T47D (cell line): ENCODE results near the gene CABLES2.
A peak's percentile ranks its signal among the peaks of the same experiment; 100 is the strongest.

Experiments used
- DNase-seq, 2 experiments: peaks; one replicate each; pipeline versions ENCODE4 v3.0.0 to v3.0.0-alpha.2; 2011 to 2012; ENCODE audit warnings: low read depth in 1 of 2, low spot score in 1 of 2
- JUND ChIP-seq: IDR thresholded peaks from 2 replicates; pipeline ENCODE4 v1.6.1; 2012; ENCODE audit warnings: low read depth
- in situ Hi-C: cut with HindIII; loops from 2 replicates; pipeline ENCODE4 v1.10.0; 2016; ENCODE audit warnings: low sequenced_read_pairs, low pct_unique_long_range_greater_than_20kb

The CABLES2 gene

GRCh38 chr20:62357681-62358080, 49.4 kb downstream of the CABLES2 start:
- TF ChIP-seq JUND, result no peak
- in situ Hi-C loops, result no loop called here
- DNase-seq, result no peak

DNA sequence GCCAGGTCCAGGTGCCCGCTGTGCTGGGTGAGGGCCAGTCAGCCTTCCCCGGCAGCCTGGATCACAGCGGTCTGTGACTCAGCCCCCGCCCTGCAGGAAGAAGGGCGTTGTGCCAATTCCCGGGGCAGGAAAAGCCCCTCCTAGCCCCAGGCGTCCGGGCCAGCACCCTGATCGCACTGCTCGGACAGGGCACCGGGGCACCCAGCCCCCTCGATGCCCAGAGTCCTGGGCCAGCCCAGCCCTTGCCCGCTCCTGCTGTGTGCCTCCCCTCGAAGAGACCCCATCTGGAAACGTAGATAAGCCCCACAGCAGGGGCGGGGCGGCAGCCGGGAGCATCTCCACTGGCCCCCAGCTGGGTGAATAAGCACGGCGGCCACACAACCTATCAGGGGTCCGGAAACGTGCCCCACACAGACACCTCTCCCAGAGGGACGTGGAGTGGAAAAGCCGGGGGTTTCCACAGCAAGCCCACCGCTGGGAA, 49.9 kb downstream of the CABLES2 start:
- in situ Hi-C loops, result no loop called here
- TF ChIP-seq JUND, result no peak
- no peak for DNase-seq

GRCh38 chr20:62356589-62357186, 50.4 kb downstream of the CABLES2 start:
- no peak for TF ChIP-seq JUND
- in situ Hi-C loops, result no loop called here
- DNase-seq, result no peak

GRCh38 chr20:62355878-62356588, 51.1 kb downstream of the CABLES2 start:
- TF ChIP-seq JUND, result no peak
- in situ Hi-C loops, result no loop called here
- peak in 1 of 2 experiments; percentile 76 for DNase-seq

GRCh38 chr20:62355516-62355877, 51.6 kb downstream of the CABLES2 start:
- DNase-seq, result no peak
- TF ChIP-seq JUND, result no peak

DNA sequence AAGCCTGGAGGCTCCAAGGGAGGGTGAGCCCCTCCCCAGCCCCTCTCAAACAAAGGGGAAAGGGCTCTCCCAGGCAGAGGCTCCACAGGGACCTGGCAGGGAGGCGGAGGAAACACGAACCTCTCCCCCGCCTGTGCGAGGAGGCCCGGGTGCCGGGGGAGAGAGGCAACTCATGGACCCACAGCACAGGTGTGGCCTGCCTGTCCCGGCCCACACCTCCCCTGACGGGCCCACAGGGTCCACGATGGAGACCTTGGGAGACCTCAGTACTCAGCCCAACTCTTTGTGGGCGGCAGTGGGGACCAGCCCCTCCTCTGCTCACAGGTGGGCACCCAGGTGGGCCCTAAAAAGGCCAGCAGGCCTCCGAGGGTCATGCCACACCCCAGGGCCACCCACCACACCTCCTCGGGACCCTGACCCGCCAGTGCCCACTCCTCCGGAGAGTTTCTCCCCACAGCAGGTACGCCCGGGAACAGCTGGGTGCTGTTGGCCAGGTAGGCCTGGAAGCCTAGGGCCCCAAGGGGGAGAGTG, 52.2 kb downstream of the CABLES2 start:
- no peak for TF ChIP-seq JUND
- no peak for DNase-seq
- in situ Hi-C loops, result no loop called here

More at GRCh38 chr20:62355516-62355877, 51.6 kb downstream of the CABLES2 start:
- in situ Hi-C loops, result no loop called here

DNA sequence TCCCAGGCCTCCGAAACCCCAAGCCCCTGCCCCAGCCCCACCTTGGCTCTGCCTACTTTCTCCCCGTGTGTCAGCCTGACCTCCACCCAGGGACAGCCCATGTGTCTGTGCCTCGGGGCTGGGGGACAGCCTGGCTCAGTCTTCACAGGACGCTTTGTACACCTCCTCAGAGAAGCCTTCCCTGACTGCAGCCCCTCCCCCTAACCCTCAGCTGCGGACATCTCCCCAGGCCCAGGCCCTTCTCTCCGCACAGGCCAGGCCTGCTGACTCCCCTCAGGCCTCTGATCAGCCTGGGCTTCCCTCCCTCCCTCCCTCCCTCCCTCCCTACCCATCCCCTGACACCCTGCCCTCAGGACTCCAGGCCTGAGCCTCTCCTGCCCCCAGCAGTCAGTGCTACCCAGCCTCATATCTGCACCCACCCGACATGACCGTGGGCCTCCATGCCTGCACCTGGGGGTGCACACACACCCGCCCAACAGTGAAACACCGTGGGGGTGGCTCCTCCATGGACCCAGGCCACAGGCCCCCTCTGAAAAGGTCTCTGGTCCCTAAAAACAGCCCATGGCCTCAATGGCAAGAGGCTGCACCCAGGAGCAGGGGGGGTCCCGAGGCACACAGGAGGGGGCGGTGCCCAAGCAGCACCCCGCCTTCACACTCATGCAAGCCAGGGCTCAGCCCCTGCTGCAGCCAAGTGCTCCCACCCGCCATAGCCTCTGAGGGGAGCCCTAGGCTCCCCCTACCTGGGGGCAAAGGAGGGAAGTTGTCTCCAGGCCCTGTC, 52.9 kb downstream of the CABLES2 start:
- in situ Hi-C loops, result no loop called here
- DNase-seq, result no peak
- TF ChIP-seq JUND, result no peak

- DNase-seq, result no peak
- TF ChIP-seq JUND, result no peak
- in situ Hi-C loops, result no loop called here
Measured at GRCh38 chr20:62353289-62354030, 53.6 kb downstream of the CABLES2 start.

DNA sequence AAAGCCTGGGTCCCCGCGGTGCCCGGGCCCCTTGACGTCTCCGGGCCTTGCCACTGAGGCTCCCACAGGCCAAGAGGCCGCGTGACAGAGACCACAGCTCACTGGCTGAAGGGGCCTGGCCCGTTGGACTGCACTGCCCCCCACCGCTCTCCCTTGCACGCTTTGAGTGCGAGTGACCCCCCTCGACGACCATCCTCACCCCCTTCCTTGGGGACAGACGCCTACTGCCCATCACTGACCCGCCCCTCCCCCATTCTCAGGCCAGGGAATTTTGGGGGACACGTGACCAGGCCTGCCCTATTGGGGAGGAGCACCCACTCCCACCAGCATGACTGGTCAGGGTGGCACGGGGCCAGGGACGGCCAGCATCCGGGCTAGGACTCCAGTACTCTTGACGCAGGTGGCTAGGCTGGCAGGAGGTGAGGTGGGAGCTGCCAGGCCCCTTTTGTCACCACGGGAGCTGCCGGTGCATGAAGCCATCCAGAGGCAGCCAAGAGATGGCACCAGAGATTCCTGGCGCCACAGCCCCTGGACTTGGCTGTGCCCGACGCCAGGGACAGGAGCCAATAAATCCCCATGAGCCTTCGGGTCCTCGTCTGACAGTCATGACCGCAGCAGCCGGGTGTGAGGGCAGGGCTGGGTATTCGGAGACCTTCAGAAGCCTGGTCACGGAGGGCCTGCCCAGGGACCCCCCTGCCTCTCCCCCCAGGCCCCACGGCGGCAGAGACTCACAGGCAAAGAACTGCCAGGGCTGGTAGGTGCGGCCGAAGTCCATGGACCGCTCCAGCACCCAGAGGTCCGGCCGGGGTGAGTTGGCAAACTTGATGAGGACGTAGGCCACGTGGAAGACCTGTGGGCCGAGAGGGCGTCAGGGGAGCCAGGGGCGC, 54.4 kb downstream of the CABLES2 start:
- peak; percentile 84 to 94 for DNase-seq
- in situ Hi-C loops, result no loop called here
- TF ChIP-seq JUND, result no peak

- TF ChIP-seq JUND, result no peak
- in situ Hi-C loops, result no loop called here
- no peak for DNase-seq
Measured at GRCh38 chr20:62351469-62352401, 55.4 kb downstream of the CABLES2 start.
